GM19239 (cell line): ENCODE results near the gene MS4A3.
"Not testable (repeated sequence)": the region's sequence is repeated elsewhere in the genome, so short reads cannot be mapped to it uniquely, and the experiment has no call there.

Experiments
- DNase-seq: peaks from one replicate; pipeline ENCODE4 v3.0.0; 2011; ENCODE audit warnings: low spot score; ENCODE audit not compliant: insufficient read length
- FAIRE-seq: peaks from 2 replicates; lab custom pipeline; 2011; peaks lifted over from hg19 to GRCh38; lab: Jason Lieb, UNC

The MS4A3 gene

DNA sequence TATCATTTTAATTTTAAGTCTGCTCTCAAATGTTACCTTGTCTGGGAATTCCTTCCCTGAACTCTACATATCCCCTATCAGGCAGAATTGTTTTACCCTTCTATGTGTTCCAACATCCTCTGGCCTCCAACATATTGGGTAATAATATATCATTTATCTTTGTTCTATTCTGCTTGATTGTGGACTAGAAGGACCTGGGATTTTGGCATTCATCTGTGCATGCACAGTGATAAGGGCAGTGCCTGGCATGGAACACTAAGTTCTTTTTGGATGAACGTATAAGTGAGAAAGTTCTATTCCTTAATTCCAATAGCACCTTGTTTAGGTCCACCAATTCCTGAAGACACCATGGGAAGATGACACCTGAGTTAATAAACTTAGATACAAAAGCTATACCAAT lies 30.8 kb downstream of the MS4A3 start:
- FAIRE-seq (no peak), DNase-seq (no peak)

DNA sequence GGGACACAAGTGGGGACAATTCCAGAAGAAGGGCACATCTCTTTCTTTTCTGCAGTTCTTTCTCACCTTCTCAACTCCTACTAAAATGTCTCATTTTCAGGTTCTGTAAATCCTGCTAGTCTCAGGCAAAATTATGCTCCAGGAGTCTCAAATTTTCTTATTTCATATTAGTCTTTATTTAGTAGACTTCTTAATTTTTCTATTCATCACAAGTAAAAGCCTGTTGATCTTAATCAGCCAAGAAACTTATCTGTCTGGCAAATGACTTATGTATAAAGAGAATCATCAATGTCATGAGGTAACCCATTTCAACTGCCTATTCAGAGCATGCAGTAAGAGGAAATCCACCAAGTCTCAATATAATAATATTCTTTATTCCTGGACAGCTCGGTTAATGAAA lies 31.9 kb downstream of the MS4A3 start, which contains the start of gene MS4A2:
TSS of gene MS4A2 (plus strand) at position 301 of the 400 bp plus-strand sequence. CDS start 102 bp downstream, outside the sequence.
- FAIRE-seq = no peak

DNA sequence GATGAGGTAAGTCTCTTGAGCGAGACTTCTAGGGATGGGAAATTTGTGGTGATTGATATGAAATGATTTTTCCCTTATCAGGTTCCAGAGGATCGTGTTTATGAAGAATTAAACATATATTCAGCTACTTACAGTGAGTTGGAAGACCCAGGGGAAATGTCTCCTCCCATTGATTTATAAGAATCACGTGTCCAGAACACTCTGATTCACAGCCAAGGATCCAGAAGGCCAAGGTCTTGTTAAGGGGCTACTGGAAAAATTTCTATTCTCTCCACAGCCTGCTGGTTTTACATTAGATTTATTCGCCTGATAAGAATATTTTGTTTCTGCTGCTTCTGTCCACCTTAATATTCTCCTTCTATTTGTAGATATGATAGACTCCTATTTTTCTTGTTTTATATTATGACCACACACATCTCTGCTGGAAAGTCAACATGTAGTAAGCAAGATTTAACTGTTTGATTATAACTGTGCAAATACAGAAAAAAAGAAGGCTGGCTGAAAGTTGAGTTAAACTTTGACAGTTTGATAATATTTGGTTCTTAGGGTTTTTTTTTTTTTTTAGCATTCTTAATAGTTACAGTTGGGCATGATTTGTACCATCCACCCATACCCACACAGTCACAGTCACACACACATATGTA lies 39.1 kb downstream of the MS4A3 start:
- FAIRE-seq (no peak), DNase-seq (no peak)

More for the DNA sequence above, 31.9 kb downstream of the MS4A3 start, which contains the start of gene MS4A2:
- no peak for DNase-seq

DNA sequence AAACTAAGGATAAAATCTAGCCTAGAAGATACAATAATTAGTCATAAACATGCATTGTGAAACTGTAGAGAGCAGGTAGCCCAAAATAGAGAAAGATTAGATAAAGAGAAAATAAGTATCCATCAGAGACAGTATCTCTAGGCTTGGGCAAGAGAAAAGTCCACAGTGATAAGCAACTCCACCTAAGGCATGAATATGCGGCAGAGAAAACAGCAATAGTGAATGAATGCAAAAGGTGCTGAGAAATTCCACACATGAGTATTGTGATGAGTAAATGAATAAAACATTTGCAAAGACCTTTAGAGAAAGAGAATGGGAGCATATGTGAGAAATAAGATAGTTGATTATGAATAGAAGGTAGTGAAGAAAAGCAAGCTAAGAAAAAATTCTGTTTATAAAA lies 40.7 kb downstream of the MS4A3 start:
- no peak for DNase-seq
- FAIRE-seq = no peak

DNA sequence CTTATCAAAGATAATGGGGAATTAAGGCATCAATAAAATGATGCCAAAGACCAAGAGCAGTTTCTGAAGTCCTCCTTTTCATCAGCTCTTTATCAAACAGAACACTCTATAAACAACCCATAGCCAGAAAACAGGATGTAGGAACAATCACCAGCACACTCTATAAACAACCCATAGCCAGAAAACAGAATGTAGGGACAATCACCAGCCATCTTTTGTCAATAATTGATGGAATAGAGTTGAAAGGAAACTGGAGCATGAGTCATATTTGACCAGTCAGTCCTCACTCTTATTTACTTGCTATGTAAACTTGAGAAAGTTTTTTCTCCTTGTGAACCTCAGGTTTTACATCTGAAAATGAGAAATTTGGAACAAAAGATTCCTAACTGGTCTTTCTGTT lies 42.0 kb downstream of the MS4A3 start:
- DNase-seq (no peak), FAIRE-seq (no peak)

DNA sequence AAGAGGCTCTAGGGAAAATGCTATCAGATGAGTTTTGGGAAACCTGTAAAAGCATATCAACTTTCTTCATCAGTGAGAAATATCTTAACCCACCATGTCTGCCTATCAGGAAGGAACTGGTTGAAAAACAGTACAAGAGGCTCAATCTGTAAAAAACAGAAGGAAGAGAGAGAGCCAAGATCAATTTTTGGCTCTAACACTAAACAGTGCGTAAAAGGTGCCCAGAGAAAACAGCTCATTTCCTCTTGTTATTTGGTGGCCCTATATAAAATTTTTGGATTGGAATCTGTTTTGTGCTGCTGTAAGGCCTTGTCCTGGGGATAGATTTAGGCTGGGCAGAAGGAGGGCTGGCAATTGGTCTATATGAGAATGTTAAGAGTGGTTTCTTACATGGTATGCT lies 44.1 kb downstream of the MS4A3 start:
- DNase-seq (no peak), FAIRE-seq (no peak)

DNA sequence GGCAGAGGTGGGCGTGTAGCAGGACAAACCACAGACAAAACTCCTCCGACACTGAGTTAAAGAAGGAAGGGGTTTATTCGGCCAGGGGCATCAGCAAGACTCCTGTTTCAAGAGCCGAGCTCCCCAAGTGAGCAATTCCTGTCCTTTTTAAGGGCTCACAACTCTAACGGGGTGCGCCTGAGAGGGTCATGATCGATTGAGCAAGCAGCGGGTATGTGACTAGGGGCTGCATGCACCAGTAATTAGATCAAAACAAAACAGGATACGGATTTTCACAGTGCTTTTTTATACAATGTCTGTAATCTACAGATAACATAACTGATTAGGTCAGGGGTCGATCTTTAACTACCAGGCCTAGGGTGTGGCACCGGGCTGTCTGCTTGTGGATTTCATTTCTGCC lies 44.9 kb downstream of the MS4A3 start:
- FAIRE-seq = not testable (repeated sequence)

DNA sequence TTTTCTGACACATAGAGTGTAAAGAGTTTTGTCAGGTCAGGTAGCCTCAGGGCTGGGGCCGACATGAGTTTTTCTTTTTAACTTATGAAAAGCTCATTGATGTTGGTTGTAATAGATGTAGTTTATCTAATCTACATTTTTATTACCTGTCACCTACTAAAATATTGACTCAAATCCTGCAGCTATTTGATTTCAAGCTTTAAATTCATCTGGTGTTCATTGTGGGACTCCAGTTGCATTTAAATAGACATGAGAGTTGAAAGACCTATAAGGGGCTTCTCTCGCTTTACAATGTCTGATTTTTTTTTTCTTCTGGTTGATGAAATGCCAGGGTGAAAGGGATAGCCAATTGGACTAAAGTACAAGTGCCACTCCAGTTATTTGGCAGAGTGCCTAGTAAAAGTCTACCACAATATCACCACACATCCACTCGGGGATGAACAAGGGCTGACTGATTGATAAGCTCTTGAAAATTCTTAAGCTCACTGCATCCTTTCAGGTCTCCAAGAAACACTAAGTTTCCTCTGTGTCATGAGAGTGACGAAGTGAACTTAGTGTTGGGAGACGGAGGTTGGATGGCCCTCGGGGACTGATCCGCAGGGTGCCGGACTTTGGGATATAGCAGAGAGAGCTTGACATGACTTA lies 48.1 kb downstream of the MS4A3 start:
- not testable (repeated sequence) for DNase-seq, FAIRE-seq

More for the DNA sequence above, 44.9 kb downstream of the MS4A3 start:
- DNase-seq = not testable (repeated sequence)

DNA sequence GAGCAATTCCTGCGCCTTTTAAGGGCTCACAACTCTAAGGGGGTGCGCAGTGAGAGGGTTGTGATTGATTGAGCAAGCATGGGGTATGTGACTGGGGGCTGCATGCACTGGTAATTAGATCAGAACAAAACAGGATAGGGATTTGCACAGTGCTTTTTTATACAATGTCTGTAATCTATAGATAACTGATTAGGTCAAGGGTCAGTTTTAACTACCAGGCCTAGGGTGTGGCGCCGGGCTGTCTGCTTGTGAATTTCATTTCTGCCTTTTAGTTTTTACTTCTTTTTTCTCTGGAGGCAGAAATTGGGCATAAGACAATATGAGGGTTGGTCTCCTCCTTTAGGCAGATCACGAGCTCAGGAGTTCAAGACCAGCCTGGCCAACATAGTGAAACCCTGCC lies 52.2 kb downstream of the MS4A3 start:
- not testable (repeated sequence) for FAIRE-seq, DNase-seq

DNA sequence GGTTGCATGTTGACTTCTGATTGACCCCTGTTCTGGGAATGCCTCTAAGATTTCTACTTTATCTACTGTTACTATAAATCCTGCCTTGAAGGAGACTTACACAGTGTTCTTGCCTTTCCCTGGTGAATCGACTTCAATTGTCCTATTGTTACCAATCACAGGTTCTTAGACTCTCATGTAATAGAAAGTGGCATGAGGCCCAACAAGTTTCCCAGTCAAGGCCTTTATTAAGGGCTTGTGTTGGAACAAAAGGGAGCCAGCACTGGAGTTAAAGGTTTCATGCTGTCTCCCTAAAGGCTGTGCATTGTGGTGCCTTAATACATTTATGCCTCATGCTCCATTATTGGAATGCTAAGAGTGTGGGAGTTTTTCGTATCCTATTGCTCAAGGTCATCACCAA lies 55.3 kb downstream of the MS4A3 start:
- DNase-seq (no peak), FAIRE-seq (no peak)

DNA sequence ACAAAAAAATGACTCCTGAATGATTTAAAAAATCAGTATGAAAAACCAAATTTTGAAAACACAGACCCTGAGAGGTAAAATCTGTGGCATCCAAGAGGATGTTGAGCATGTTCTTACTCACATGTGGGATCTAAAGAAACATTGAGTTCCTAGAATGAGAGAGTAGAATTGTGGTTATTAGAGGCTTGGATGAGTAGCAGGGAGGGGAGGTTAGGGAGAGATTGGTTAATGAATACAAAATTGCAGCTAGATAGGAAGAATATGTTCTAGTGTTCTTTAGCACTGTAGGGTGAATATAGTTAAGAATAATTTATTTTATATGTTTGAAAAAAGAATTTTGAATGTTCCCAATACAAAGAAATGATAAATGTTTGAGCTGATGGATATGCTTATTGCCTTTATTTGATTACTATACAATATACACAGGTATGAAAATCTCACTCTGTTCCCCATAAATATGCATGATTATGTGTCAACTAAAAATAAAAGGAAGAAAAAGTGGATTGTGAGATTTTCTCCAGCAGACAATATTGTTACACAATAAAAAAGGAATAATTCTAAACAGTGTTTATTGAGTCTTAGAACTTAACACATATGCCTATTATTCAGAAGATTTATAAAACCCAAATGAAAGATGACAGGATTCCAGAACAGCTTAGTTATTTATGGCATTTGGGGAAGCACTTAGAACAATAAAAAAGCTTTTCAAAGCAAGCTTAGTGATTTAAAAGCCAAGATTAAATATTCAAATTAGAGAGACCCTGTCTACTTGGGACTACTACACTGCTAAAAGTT lies 60.7 kb downstream of the MS4A3 start:
- no peak for DNase-seq
- no peak for FAIRE-seq

DNA sequence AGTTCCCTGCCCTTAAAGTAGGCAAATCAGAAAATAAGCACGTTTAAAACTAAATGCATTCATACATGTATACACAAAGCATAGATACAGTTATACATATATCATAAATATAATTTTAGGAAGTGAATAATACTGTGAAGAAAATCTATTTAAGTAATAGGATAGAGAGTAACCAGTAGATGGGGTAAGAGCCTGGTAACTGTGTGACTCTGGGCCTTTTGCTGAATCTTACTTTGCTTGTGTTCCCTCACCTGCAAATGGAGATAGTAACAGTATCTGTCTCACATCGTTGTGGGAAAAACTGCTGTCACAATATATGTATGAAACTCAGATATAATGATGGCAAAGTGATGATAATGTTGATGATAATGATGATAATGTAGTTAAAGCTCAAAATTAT lies 61.9 kb downstream of the MS4A3 start:
- FAIRE-seq = no peak
- no peak for DNase-seq

DNA sequence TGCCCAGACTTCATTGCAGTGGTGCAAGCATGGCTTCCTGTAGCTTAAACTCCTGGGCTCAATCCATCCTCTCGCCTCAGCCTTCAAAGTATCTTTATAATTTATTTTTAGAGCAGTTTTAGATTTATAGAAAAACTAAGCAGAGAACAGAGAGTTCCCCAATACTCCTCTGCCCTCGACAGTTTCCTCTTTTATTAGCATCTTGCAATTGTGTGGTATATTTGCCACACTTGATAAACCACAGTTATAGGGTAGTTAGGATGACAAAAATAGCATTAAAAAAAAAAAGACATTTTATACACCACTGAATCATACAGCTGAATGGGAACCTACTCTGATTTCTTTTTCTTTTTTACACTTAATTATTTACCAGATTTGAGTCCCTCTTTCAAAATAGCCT lies 63.2 kb downstream of the MS4A3 start:
- DNase-seq (no peak), FAIRE-seq (no peak)
